GM23248 (cell line): ENCODE results near the gene ATP5F1C.

ENCODE experiments used
- EZH2 ChIP-seq: fragments of 200-600 bp; sonication (generic); IDR thresholded peaks from 2 replicates; pipeline ENCODE4 v1.6.1; 2018; ENCODE audit warnings: antibody characterized with exemption, mild to moderate bottlenecking; ENCODE audit not compliant: insufficient read depth, poor library complexity, severe bottlenecking
- EZH2phosphoT487 ChIP-seq: fragments of 200-600 bp; sonication (generic); IDR thresholded peaks from 2 replicates; pipeline ENCODE4 v1.6.1; 2018; ENCODE audit warnings: antibody characterized with exemption, moderate library complexity, mild to moderate bottlenecking, low read depth; ENCODE audit not compliant: insufficient read depth

DNA sequence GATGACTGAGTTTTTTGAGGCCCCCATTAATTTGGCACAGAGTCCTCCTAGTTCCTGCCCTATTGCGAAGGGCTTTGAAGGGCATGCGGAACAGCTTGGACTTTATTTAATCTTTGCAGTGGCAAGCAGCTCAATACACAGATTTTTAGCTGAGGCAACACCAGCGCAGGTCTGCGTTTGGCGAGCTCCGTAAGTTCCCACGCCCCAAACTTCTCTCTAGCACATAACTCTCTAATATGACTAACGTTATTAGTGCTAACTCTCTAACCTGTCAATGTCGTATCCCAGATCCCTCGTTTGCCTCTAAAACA, 30.0 kb downstream of the ATP5F1C start:
- TF ChIP-seq EZH2phosphoT487 (no peak), EZH2 (no peak)
